ENCODE results near the gene LAMA4.

GRCh38 chr6:112116221-112116620 is 138.1 kb downstream of the LAMA4 start:
- TF ChIP-seq CTCF (IDR thresholded peaks at IDR 0.05) (no peak), POLR2A (IDR thresholded peaks at IDR 0.05) (no peak)

Measured in uterus (tissue), 2 donors.